Neural progenitor cell (in vitro differentiated cells): ENCODE data around the gene PPFIBP1.
"Not testable (repeated sequence)": the region's sequence is repeated elsewhere in the genome, so short reads cannot be mapped to it uniquely, and the experiment has no call there.

ENCODE experiments used
- CTCF ChIP-seq: fragments of 200-600 bp; sonication (generic); IDR thresholded peaks from 2 replicates; pipeline ENCODE4 v1.5.1; 2017; ENCODE audit warnings: antibody characterized with exemption, mild to moderate bottlenecking
- EZH2phosphoT487 ChIP-seq: fragments of 200-600 bp; sonication (generic); IDR thresholded peaks from 2 replicates; pipeline ENCODE4 v1.6.1; 2017; ENCODE audit warnings: antibody characterized with exemption

GRCh38 chr12:27655476-27655875, 131.5 kb downstream of the PPFIBP1 start:
- not testable (repeated sequence) for TF ChIP-seq CTCF, EZH2phosphoT487
